ENCODE data around the gene RIMBP2. TPM values are rescaled to one million over a fixed set of nuclear protein-coding genes. Genes with fewer than 3 reads are reported as not detected.

The RIMBP2 gene
- total and polyA plus RNA-seq, 9 donors: 1.1 to 16.2 (median 3.5) TPM

GRCh38 chr12:130385193-130385592 lies 330.9 kb downstream of the RIMBP2 start:
- Histone ChIP-seq H3K27ac (no peak overlapping the region), H3K4me3 (no peak overlapping the region), H3K36me3 (no peaks in the 10 kb centered on the region), H3K27me3 (peaks cover 3% of the 10 kb centered on the region), H3K9me3 (no peaks in the 10 kb centered on the region), H3K4me1 (ENCODE audit: insufficient read depth) (no peaks in the 10 kb centered on the region)
- DNase-seq: no peak
- intact Hi-C loops (cut with DNase I): no loop called here
- TF ChIP-seq CTCF (IDR thresholded peaks at IDR 0.05): no peak
- no peak for TF ChIP-seq POLR2A (IDR thresholded peaks at IDR 0.05)
- TF ChIP-seq EP300 (IDR thresholded peaks at IDR 0.05): no peak
- WGBS, 3 donors: 42 to 62% (median 47%) methylated on average over 4 of the region's 4 CpGs

GRCh38 chr12:130384234-130384633 lies 331.9 kb downstream of the RIMBP2 start:
- no peak for TF ChIP-seq POLR2A (IDR thresholded peaks at IDR 0.05)
- no peak for TF ChIP-seq CTCF (IDR thresholded peaks at IDR 0.05)
- TF ChIP-seq EP300 (IDR thresholded peaks at IDR 0.05): no peak
- DNase-seq: no peak
- intact Hi-C loops (cut with DNase I): no loop called here
- Histone ChIP-seq H3K4me3 (no peak overlapping the region), H3K27me3 (peaks cover 3% of the 10 kb centered on the region), H3K36me3 (no peaks in the 10 kb centered on the region), H3K4me1 (ENCODE audit: insufficient read depth) (no peaks in the 10 kb centered on the region), H3K9me3 (no peaks in the 10 kb centered on the region), H3K27ac (no peak overlapping the region)
- WGBS, 3 donors: 58 to 72% (median 66%) methylated on average over 3 of the region's 3 CpGs

GRCh38 chr12:130382818-130383217 lies 333.3 kb downstream of the RIMBP2 start:
- no peaks in the 10 kb centered on the region for H3K36me3 ChIP-seq
- H3K27ac ChIP-seq: no peak overlapping the region
- no peaks in the 10 kb centered on the region for H3K27me3 ChIP-seq
- DNase-seq: no peak
- TF ChIP-seq POLR2A (IDR thresholded peaks at IDR 0.05) (no peak), EP300 (IDR thresholded peaks at IDR 0.05) (no peak), CTCF (IDR thresholded peaks at IDR 0.05) (no peak)
- 29 to 43% (median 37%) methylated on average over 2 of the region's 2 CpGs for WGBS, 3 donors
- no peaks in the 10 kb centered on the region for H3K9me3 ChIP-seq
- no peak overlapping the region for H3K4me3 ChIP-seq
- H3K4me1 ChIP-seq (ENCODE audit: insufficient read depth): no peaks in the 10 kb centered on the region
- intact Hi-C loops (cut with DNase I): no loop called here

GRCh38 chr12:130375296-130376287 lies 340.5 kb downstream of the RIMBP2 start:
- Histone ChIP-seq H3K27me3 (no peaks in the 10 kb centered on the region), H3K4me1 (ENCODE audit: insufficient read depth) (no peaks in the 10 kb centered on the region), H3K4me3 (no peak overlapping the region), H3K27ac (no peak overlapping the region), H3K9me3 (no peaks in the 10 kb centered on the region), H3K36me3 (no peaks in the 10 kb centered on the region)
- no peak for DNase-seq
- TF ChIP-seq CTCF (IDR thresholded peaks at IDR 0.05): no peak
- TF ChIP-seq EP300 (IDR thresholded peaks at IDR 0.05): no peak
- no peak for TF ChIP-seq POLR2A (IDR thresholded peaks at IDR 0.05)
- 82 to 85% (median 83%) methylated on average over 13 of the region's 13 CpGs for WGBS, 3 donors
- intact Hi-C loops (cut with DNase I): no loop called here
